ENCODE measurements around the gene TARBP2. TPM values are rescaled to one million over a fixed set of nuclear protein-coding genes. Genes with fewer than 3 reads are reported as not detected.
"Not testable (repeated sequence)": the region's sequence is repeated elsewhere in the genome, so short reads cannot be mapped to it uniquely, and the experiment has no call there.

Gene TARBP2
- total and polyA plus RNA-seq, 2 experiments from 2014 or later, result 58.3 to 79.8 TPM

DNA sequence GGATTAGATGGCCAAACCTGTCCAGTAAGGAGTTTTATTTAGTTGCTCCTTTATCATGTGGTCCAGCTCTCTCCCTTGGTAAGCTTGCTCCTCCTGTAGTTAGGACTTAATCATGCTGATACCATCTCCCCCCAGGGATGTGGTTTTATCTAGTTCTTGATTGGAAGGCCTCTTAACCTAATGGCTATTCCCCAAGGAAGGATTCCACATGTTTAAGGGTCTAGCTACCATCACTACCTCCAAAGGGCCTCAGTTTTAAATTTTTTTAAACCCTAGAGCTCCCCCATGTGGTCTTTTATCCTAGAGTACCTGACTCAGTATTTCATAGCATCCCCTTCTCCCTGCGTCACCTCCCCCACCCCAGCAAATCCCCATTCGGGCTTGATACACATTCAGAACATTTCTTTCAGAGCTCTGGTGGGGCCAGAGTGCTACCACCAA is 24.3 kb upstream of the TARBP2 start:
- Histone ChIP-seq H3K4me3 (no peak overlapping the region), H3K4me1 (ENCODE audit: low read depth) (no peaks in the 10 kb centered on the region), H3K36me3 (peaks cover 89% of the 10 kb centered on the region), H3K9me3 (ENCODE audit: low read depth) (no peaks in the 10 kb centered on the region), H3K27me3 (no peaks in the 10 kb centered on the region), H3K27ac (peak overlapping the region; percentile 63)
- DNase-seq (ENCODE audit: low read depth in 1 of 2, low spot score in 1 of 2), result peak; percentile 48 to 49
- TF ChIP-seq, protein P1, sequence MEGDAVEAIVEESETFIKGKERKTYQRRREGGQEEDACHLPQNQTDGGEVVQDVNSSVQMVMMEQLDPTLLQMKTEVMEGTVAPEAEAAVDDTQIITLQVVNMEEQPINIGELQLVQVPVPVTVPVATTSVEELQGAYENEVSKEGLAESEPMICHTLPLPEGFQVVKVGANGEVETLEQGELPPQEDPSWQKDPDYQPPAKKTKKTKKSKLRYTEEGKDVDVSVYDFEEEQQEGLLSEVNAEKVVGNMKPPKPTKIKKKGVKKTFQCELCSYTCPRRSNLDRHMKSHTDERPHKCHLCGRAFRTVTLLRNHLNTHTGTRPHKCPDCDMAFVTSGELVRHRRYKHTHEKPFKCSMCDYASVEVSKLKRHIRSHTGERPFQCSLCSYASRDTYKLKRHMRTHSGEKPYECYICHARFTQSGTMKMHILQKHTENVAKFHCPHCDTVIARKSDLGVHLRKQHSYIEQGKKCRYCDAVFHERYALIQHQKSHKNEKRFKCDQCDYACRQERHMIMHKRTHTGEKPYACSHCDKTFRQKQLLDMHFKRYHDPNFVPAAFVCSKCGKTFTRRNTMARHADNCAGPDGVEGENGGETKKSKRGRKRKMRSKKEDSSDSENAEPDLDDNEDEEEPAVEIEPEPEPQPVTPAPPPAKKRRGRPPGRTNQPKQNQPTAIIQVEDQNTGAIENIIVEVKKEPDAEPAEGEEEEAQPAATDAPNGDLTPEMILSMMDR (IDR thresholded peaks at IDR 0.05; ENCODE audit: low read depth, low read length), result peak; percentile 41

DNA sequence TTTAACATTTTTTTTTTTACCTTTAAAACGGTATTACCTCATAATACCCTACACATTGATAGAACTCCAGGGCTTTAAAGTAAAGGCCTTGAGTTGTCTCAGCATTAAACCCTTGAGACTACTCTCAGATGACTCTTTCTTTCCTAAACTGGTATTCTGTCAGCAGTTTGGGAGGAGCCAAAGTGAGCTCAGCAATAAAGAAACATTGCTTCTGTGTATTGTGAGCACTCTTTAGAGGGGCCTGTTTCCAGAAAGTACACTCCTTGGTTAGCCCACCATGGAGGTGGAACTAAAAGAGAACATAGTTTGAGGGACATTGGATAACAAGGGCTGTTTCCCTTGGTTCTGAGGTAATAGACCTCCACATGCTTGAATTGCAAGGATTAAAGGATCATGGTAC is 22.2 kb upstream of the TARBP2 start:
- TF ChIP-seq, protein P1 (IDR thresholded peaks at IDR 0.05; ENCODE audit: low read depth, low read length), result no peak
- Histone ChIP-seq H3K27ac (peak overlapping the region; percentile 71), H3K9me3 (ENCODE audit: low read depth) (no peaks in the 10 kb centered on the region), H3K27me3 (no peaks in the 10 kb centered on the region), H3K36me3 (peaks cover 75% of the 10 kb centered on the region), H3K4me3 (no peak overlapping the region), H3K4me1 (ENCODE audit: low read depth) (no peaks in the 10 kb centered on the region)
- DNase-seq (ENCODE audit: low read depth in 1 of 2, low spot score in 1 of 2), result no peak

DNA sequence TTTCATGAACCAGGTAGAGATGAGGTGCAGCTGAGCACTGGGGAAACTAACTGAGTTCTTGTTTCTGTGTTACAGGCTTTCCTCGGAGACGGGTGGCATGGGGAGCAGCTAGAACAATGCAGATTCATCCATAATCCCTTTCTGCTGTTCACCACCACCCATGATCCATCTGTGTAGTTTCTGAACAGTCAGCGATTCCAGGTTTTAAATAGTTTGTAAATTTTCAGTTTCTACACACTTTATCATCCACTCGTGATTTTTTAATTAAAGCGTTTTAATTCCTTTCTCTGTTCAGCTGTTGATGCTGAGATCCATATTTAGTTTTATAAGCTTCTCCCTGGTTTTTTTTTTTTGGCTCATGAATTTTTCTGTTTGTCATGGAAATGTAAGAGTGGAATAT is 21.8 kb upstream of the TARBP2 start:
- TF ChIP-seq, protein P1 (IDR thresholded peaks at IDR 0.05; ENCODE audit: low read depth, low read length), result no peak
- H3K9me3 ChIP-seq (ENCODE audit: low read depth), result no peaks in the 10 kb centered on the region
- peak overlapping the region; percentile 71 for H3K27ac ChIP-seq
- no peak overlapping the region for H3K4me3 ChIP-seq
- no peaks in the 10 kb centered on the region for H3K27me3 ChIP-seq
- DNase-seq (ENCODE audit: low read depth in 1 of 2, low spot score in 1 of 2), result no peak
- H3K4me1 ChIP-seq (ENCODE audit: low read depth), result no peaks in the 10 kb centered on the region
- peaks cover 70% of the 10 kb centered on the region for H3K36me3 ChIP-seq

DNA sequence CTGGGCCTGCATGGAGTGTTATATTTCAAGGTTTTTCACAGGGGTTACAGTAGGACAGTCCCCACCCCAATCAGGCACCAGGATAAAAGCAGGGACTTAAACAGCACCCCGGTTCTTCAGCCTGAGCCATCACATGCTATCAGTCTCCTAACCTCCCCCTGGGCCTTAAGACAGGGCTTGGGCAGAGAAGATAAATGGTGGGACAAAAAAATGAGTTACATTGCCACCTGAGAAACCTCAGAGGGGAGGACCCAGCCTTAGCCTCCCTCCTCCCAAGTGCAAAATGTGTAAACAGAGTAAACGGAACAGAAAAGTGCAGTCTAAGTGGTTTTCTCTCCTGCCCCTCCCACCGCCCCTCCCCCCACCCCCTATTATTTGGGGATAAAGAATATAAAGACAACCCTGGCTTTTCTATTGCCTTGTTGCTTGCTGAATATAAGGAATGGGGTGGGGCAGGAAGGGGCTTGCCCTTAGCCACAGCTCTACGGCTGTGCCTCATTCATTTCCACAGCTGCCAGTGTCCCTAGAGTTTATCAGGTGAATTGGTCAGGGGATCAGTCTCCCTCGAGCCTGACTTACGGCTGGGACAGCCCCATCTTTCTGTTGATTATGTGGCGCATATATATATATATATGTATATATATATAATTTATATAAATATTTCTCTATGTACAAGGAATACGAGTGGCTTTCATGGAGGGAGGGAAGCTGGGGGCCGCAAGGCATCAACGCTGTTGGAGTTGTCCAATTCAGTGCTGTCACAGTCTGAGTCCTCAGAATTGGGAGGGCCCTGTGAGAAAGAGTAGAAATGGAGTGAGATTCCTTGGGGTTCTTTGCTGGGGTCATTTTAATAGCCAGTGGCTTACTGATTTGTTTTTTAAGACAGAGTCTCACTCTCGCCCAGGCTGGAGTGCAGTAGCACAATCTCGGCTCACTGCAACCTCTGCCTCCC is 20.3 kb upstream of the TARBP2 start:
- no peaks in the 10 kb centered on the region for H3K4me1 ChIP-seq (ENCODE audit: low read depth)
- no peaks in the 10 kb centered on the region for H3K9me3 ChIP-seq (ENCODE audit: low read depth)
- peaks cover 64% of the 10 kb centered on the region for H3K36me3 ChIP-seq
- no peaks in the 10 kb centered on the region for H3K27me3 ChIP-seq
- H3K27ac ChIP-seq, result peak overlapping the region; percentile 47
- no peak overlapping the region for H3K4me3 ChIP-seq
- DNase-seq (ENCODE audit: low read depth in 1 of 2, low spot score in 1 of 2), result no peak
- TF ChIP-seq, protein P1 (IDR thresholded peaks at IDR 0.05; ENCODE audit: low read depth, low read length), result no peak

DNA sequence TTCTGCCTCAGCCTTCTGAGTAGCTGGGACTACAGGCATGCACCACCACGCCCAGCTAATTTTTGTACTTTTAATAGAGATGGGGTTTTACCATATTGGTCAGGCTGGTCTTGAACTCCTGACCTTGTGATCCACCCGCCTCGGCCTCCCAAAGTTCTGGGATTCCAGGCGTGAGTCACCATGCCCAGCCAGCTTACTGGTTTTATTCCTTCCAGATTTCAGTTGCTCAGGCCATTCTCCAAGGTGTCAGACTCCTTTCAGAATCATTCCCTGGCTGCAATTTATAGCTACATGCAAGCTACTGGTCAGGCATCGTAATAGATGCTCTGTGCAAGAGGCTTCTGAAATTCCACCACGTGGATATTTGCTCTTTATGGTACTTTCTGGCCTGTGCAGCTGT is 19.6 kb upstream of the TARBP2 start:
- H3K27ac ChIP-seq, result peak overlapping the region; percentile 73
- peaks cover 60% of the 10 kb centered on the region for H3K36me3 ChIP-seq
- H3K4me3 ChIP-seq; H3K27me3 ChIP-seq; H3K4me1 ChIP-seq (ENCODE audit: low read depth); H3K9me3 ChIP-seq (ENCODE audit: low read depth): not testable (repeated sequence)
- peak in 1 of 2 donors; percentile 39 for DNase-seq (ENCODE audit: low read depth in 1 of 2, low spot score in 1 of 2)

DNA sequence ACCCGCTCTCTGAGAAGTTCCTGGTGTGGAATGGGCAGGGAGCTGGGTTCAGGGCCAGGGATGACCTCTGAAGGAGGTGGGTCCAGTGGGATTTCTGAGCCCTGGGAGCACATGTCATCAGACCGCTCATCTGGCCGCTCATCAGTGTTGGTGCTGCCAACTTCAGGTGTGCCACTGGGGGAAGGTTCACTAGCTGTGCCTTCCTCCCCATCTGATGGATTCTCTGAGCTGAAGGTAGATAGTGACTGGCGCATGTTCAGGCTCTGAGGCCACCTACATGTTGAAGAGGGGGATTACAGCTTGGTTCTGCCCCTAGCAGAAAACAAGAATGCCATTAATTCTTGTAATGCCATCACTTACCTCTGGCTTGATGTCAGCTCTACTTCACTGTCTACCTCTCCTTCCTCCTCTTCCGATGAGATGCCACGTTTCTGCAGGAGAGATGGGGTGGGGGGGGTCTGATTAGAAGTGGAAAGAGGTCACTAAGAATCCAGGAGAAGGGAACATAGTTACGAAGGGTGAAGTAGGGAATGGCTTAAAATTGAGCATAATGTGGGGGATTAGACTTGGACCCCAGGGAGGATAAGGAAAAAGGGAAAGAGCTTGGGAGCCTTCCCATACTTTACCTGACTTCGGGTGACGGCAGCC is 19.0 kb upstream of the TARBP2 start:
- H3K27me3 ChIP-seq, result no peaks in the 10 kb centered on the region
- peak overlapping the region; percentile 73 for H3K27ac ChIP-seq
- peak; percentile 36 to 43 for DNase-seq (ENCODE audit: low read depth in 1 of 2, low spot score in 1 of 2)

More for the DNA sequence above, 19.0 kb upstream of the TARBP2 start:
- peaks cover 54% of the 10 kb centered on the region for H3K36me3 ChIP-seq
- TF ChIP-seq, protein P1 (IDR thresholded peaks at IDR 0.05; ENCODE audit: low read depth, low read length), result peak; percentile 29
- H3K9me3 ChIP-seq (ENCODE audit: low read depth), result no peaks in the 10 kb centered on the region
- no peak overlapping the region for H3K4me3 ChIP-seq
- no peaks in the 10 kb centered on the region for H3K4me1 ChIP-seq (ENCODE audit: low read depth)
